Ammon's horn (tissue), 1 donor: ENCODE data around the gene EGFL7.

ENCODE experiments used
- DNase-seq: peaks from one replicate; pipeline ENCODE4 v3.0.0-alpha.2; 2016; ENCODE audit warnings: low spot score

The EGFL7 gene

DNA sequence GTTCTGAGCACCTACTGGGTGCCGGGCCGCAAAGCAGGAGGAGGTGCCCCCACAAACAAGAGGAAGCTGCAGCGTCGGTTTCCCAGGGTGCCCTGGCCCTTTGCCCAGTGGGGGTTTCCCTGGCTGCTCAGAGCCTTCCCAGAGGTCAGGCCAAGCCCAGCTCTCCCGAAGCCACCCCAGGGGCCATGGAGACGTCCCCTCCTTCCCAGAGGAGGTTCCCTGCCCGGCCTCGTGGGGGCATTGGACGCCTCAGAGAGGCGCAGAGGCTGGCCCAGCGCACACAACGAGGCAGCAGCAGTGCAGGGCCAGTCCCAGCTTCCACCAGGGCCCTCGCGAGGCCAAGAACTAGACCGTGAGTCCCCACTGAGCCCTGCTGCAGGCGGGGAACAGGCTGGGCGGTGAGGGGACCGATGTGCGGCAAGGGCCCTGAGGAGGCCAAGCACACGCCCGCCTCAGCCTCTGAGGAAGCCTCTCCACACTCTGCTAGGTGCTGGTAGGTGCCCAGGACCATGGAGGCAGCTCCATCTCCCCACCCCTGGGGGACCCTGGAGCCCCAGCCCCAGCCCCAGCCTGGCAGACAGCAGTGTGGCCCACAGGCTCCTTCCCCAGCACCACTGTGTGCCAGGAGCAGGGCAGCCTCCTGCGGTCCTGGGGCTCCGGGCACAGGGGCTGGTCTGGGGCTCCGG, 56.6 kb downstream of the EGFL7 start:
- no peak for DNase-seq

DNA sequence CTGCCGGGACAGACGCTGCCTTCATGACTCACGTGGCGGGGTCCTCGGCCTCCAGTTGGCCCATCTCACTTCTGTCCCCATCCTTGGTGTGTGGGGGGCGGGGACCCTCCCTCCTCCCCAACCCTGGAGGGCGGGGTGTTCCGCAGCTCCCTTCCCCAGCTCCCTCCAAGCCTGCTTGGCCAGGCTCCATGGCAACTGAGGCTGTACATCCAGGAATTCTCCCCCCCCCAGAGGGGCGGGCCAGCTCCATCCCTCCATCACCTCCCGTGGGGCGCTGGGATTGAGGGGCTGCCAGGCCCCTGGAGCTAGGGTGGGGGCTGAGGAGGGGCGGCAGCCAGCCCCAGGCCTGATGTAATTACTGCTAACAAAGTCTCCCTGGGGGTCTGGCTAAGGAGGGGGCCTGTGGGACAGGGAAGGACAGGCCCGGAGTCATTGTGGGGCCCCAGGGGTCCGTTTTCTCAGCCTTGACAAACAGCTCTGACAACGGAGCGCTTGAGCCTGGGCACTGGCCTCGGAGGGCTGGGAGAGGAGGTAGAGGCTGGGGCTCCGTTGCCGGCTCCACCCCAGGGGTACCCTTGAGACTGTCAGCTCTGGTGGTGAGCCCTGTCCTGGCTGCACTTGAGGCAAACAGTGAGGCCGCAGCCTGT, 57.7 kb downstream of the EGFL7 start:
- DNase-seq: no peak

DNA sequence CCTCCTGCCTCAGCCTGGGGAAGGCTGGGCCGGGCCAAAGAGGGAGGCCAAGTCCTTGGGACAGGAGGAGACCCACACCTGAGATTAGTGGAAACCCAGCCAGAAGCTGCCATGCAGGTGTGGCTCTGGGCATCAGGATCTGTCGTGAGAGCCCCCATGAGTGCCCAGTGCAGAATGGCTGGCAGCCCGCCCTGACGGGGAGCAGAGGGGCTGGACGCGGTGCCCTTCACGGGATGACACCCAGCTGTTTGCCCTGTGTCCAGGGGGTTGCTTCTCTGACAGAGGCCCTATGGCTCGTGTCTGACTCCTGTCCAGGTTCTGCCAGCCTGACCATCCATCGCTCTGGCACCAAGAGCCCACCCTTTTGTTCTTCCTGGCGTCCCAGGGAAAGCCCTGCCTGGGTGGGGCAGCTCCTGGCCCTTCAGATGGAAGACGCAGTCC, 58.2 kb downstream of the EGFL7 start:
- DNase-seq: no peak

DNA sequence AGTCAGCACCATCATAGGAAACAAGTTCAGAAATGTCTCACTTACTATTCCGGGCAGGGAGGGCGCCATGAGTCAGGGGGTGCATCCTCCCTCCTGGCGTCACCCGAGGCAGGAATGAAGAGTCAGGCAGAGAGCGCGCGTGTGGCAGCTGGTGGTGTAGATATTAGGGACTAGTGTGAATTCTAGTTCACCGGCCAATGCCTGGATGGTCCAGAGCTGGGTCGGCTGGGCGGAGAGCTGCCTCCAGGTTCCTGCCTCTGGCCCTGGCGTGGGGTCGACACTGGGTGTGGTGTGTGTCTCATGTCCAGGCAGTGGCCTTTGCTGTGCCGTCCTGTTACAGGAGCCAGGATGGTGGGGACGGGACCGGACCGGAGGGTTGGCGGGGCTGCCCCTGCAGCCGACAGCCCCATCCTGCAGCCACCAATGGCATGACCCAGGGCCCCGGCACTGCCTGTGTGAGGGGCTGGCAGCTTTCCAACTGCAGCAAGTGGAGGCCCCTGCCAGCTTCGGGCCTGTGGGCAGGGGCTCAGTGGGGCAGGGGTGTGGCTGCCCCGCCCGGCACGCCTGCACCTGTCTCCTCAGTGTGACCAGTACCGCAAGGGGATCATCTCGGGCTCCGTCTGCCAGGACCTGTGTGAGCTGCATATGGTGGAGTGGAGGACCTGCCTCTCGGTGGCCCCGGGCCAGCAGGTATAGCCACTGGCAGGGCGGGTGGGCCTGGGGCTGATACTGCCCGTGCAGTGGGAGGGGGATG, 58.8 kb downstream of the EGFL7 start:
- DNase-seq: no peak
